ENCODE data around the gene GPR162.

- TF ChIP-seq POLR2A (IDR thresholded peaks at IDR 0.05): no peak
- TF ChIP-seq CTCF (IDR thresholded peaks at IDR 0.05): no peak
Measured at GRCh38 chr12:6799147-6799546, 22.5 kb upstream of the GPR162 start.

All from right lobe of liver (tissue), 4 donors.